Peyer's patch (tissue), 4 donors: ENCODE data around the gene FAM107B. TPM values are rescaled to one million over a fixed set of nuclear protein-coding genes. Genes with fewer than 3 reads are reported as not detected.

Experiments
- DNase-seq, 3 donors: peaks; one replicate each; pipeline ENCODE4 v3.0.0-alpha.2; 2017 to 2019
- H3K27ac ChIP-seq, 4 donors: fragments of 200-600 bp; sonication (generic); one replicate each; pipeline ENCODE4 v1.5.1; 2016 to 2019
- H3K27me3 ChIP-seq, 2 donors: fragments of 200-600 bp; sonication (generic); one replicate each; pipeline ENCODE4 v1.5.1; 2019
- H3K36me3 ChIP-seq, 3 donors: fragments of 200-600 bp; sonication (generic); one replicate each; pipeline ENCODE4 v1.5.1; 2016 to 2019
- H3K4me1 ChIP-seq, 4 donors: fragments of 200-600 bp; sonication (generic); one replicate each; pipeline ENCODE4 v1.5.1; 2016 to 2019
- H3K4me3 ChIP-seq, 4 donors: fragments of 200-600 bp; sonication (generic); 1 replicate in 3 of 4; 2 replicates in 1 of 4; pipeline ENCODE4 v1.5.1; 2016 to 2019; ENCODE audit warnings: mild to moderate bottlenecking in 1 of 4
- H3K9me3 ChIP-seq, 4 donors: fragments of 200-600 bp; sonication (generic); one replicate each; pipeline ENCODE4 v1.5.1; 2016 to 2019; ENCODE audit warnings: mild to moderate bottlenecking in 1 of 4
- POLR2A ChIP-seq, 2 donors: fragments of 450-650 bp; IDR thresholded peaks; one replicate each; pipeline ENCODE4 v1.5.1; 2017; ENCODE audit warnings: antibody characterized with exemption in 2 of 2, mild to moderate bottlenecking in 2 of 2, moderate library complexity in 2 of 2
- total RNA-seq, 4 donors: library from RNA; depleted of rRNA; stranded (reverse); fragments of >200 nt; gene quantifications; one replicate each; pipeline ENCODE4 v1.1.0, GENCODE V29; 2016
- TF ChIP-seq, protein P1 (sequence below), 6 experiments: fragments of 450-650 bp in 4 of 6; fragments of 200-600 bp in 2 of 6; sonication (generic) in 1 of 6; IDR thresholded peaks; one replicate each; pipeline ENCODE4 v1.5.1; 2017 to 2019; ENCODE audit warnings: antibody characterized with exemption in 6 of 6, mild to moderate bottlenecking in 3 of 6, moderate library complexity in 1 of 6

The FAM107B gene
- total RNA-seq, 4 donors from 2014 or later = 36.6 to 89.1 (median 39.6) TPM

DNA sequence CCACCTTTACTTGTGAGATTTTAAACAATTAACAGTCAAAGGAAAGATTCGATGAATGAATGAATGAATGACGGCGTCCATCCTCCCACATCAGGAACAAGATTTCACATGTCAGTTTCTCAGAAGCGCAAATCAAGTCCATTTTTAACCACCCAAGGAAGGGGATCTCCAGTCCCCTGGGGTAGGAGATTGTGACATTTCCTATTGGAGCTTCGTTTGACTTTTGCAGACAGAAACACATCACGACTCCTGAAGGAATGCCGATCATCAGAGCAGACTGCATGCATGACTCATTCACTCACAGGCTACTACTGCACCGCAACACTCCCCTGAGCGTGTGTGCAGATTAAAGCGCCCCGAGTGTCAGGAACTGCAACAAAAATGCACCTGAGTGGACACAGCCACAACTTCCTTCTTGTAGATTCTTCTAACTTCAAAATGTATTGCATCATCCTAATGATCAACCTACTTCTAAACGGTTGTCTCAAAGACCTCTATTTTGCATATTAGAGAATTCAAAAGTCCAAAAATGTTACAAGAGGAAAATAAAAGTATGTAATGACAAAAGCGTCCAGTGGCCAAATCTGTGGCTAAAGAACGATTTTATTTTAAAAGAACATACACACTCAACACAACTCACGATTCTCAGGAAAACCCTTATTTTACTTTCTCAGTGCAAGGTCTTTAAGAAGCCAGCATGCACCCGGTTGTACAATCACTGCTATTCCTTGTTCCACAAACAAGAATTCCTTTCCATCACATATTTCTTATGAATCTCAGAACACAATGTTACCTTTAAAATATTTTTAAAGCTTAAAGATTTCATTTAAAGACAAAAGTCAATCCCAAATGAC lies 172.6 kb downstream of the FAM107B start:
- peak; percentile 51 to 87 (median 78) for DNase-seq
- Histone ChIP-seq H3K4me3 (peak overlapping the region in 3 of 4 donors; percentile 1 to 57 (median 28)), H3K27ac (peak overlapping the region in 2 of 4 donors; percentile 75 to 89)

DNA sequence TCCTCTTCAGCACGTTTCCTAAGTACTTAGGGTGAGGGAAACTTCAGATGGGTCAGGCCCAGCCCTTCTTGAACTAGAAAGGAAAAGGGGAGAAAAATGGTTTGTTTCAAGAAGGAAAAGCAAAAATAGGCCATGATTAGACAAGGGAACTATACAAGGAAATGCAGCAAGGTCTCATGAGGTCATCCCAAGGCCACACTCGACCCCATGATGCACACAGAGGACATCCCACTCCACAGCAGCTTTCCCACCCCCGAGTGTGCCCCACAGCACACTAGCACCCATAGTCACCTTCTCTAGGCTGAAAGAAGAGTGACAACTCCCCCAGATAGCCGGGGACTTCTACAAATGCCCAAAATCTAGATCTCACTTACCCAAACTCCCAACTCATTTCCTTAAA lies 173.4 kb downstream of the FAM107B start:
- DNase-seq = no peak
- Histone ChIP-seq H3K9me3 (no peaks in the 10 kb centered on the region), H3K27ac (peak overlapping the region in 1 of 4 donors; percentile 89), H3K36me3 (no peaks in the 10 kb centered on the region), H3K4me3 (no peak overlapping the region), H3K27me3 (no peaks in the 10 kb centered on the region), H3K4me1 (peaks cover 0 to 18% (median 0%) of the 10 kb centered on the region in 4 donors)
- no peak for TF ChIP-seq POLR2A (IDR thresholded peaks at IDR 0.05)
- TF ChIP-seq, protein P1, sequence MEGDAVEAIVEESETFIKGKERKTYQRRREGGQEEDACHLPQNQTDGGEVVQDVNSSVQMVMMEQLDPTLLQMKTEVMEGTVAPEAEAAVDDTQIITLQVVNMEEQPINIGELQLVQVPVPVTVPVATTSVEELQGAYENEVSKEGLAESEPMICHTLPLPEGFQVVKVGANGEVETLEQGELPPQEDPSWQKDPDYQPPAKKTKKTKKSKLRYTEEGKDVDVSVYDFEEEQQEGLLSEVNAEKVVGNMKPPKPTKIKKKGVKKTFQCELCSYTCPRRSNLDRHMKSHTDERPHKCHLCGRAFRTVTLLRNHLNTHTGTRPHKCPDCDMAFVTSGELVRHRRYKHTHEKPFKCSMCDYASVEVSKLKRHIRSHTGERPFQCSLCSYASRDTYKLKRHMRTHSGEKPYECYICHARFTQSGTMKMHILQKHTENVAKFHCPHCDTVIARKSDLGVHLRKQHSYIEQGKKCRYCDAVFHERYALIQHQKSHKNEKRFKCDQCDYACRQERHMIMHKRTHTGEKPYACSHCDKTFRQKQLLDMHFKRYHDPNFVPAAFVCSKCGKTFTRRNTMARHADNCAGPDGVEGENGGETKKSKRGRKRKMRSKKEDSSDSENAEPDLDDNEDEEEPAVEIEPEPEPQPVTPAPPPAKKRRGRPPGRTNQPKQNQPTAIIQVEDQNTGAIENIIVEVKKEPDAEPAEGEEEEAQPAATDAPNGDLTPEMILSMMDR (IDR thresholded peaks at IDR 0.05) = no peak

More for the DNA sequence above, 172.6 kb downstream of the FAM107B start:
- peaks cover 0 to 18% (median 0%) of the 10 kb centered on the region in 4 donors for H3K4me1 ChIP-seq
- H3K9me3 ChIP-seq = no peaks in the 10 kb centered on the region
- no peaks in the 10 kb centered on the region for H3K27me3 ChIP-seq
- TF ChIP-seq, protein P1 (IDR thresholded peaks at IDR 0.05) = peak in 1 of 6 experiments; percentile 2
- no peak for TF ChIP-seq POLR2A (IDR thresholded peaks at IDR 0.05)
- no peaks in the 10 kb centered on the region for H3K36me3 ChIP-seq

DNA sequence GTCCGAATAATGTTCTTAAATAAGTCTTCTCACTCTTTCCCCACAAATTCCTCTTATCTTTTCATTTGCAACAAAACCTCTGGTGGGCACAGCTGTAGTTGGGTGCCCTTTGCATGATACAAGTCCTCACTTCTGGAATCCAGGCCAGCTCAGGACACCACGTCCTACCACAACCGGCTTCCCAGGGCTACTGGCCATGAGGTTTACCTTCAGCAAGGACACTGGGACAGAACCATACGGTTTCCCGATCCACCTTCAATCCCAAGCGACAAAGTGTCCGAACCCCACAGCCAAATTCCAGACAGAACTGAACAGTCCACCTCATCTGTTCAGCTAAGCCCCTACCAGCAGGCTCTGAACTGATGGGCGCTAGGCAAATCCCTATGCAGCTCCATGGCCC lies 174.6 kb downstream of the FAM107B start:
- Histone ChIP-seq H3K9me3 (no peaks in the 10 kb centered on the region), H3K36me3 (no peaks in the 10 kb centered on the region), H3K4me1 (peaks cover 0 to 13% (median 0%) of the 10 kb centered on the region in 4 donors), H3K4me3 (no peak overlapping the region), H3K27me3 (no peaks in the 10 kb centered on the region), H3K27ac (no peak overlapping the region)
- DNase-seq = no peak
- TF ChIP-seq POLR2A (IDR thresholded peaks at IDR 0.05) = no peak
- TF ChIP-seq, protein P1 (IDR thresholded peaks at IDR 0.05) = no peak

DNA sequence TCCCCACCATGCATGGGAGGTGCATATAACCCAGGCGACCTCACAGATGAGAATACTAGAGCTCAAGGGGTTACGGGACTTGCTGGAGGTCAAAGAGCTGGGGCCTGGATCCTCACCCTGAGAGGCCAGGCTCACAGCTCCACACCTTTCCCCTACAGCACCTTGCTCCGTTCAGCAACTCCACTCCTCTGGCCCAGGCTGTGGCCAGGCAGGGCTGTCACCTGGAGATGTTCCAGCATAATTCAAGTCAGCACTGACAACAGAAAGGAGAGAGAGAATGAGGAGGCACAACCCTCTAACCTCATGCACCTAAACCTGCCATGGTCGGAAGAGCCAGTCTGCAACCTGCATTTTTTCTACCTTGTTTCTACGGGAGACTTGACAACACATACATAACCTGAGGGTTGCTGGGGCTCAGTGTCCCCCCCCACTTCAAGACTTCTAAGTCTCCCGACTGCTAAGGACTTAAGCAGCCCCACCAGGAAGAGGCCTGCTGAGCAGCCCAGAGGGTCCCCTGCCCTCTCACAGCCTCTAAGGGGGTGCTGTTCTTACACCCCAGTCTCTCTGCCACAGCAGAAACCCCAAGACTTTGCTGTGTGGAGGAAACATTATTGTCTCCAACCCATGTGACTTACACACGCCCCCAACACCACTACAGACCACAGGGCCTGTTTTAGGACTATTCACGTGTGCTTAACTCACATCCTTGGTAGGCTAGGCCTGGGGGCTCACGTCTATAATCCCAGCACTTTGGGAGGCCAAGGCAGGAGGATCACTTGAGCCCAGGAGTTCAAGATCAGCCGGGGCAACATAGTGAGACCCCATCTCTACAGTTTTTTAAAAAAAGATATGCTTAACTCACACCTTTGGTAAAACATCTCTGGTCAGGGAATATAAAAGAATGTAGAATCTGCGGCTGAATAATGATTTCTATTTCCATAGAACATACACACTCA lies 175.6 kb downstream of the FAM107B start:
- Histone ChIP-seq H3K36me3 (no peaks in the 10 kb centered on the region), H3K4me3 (no peak overlapping the region), H3K27ac (peak overlapping the region in 1 of 4 donors; percentile 11), H3K4me1 (peaks cover 0 to 9% (median 0%) of the 10 kb centered on the region in 4 donors), H3K27me3 (no peaks in the 10 kb centered on the region), H3K9me3 (no peaks in the 10 kb centered on the region)
- DNase-seq = no peak
- TF ChIP-seq, protein P1 (IDR thresholded peaks at IDR 0.05) = no peak
- TF ChIP-seq POLR2A (IDR thresholded peaks at IDR 0.05) = no peak

DNA sequence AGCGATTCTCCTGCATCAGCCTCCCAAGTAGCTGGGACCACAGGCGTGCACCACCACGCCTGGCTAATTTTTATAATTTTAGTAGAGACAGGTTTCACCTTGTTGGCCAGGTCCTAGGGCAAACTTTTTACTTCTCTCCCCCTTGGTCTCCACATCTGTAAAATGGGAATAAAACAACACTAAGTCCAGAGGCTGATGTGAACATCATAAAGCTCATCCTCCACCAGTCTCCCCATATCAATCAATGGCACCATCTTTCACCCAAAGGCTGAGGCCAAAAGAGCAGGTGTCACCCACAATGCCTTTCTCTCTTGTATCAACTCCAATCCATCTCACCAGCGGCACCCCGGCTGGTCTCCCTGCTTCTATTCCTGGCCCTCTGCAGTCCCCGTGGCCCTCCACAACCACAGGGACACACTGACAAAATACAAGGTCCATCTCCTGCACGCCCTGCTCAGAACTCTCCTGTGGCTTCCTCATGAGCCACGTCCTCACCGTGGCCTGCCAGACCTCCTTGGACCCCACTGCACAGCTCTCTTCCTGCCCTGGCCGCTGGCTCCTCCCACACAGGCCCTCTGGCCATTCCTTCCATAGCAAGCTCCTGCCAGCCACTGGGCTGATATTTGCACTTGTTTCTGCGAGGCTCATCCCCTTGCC lies 179.0 kb downstream of the FAM107B start:
- H3K27ac ChIP-seq = no peak overlapping the region
- no peak overlapping the region for H3K4me3 ChIP-seq
- H3K9me3 ChIP-seq = no peaks in the 10 kb centered on the region
- TF ChIP-seq, protein P1 (IDR thresholded peaks at IDR 0.05) = no peak
- TF ChIP-seq POLR2A (IDR thresholded peaks at IDR 0.05) = no peak
- H3K36me3 ChIP-seq = no peaks in the 10 kb centered on the region
- DNase-seq = no peak
- H3K27me3 ChIP-seq = no peaks in the 10 kb centered on the region
- no peaks in the 10 kb centered on the region for H3K4me1 ChIP-seq
